Measurements from ENCODE around the gene ARF5.

Gene ARF5

DNA sequence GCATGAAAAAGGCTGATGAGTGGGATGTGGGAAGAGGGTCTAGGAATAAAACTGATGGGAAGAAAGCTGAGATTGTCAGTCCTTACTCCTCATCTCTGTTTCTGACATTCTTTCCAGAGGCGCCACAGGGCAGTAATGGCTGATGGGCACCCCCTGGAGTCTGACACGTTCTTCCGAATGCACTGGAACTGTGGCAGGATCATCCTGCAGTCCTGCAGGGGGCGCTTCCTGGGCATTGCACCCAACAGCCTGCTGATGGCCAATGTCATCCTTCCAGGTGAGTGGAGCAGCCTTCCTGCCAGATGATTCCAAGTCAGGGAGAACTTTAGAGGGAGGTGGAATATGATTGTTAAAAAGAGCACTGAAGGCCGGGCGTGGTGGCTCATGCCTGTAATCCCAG is 10.1 kb downstream of the ARF5 start:
- H3K27ac Mint-ChIP-seq: no peak overlapping the region
- no peak overlapping the region for H3K4me3 Mint-ChIP-seq
- peaks cover 8% of the 10 kb centered on the region for H3K27me3 Mint-ChIP-seq
- no peaks in the 10 kb centered on the region for H3K9me3 Mint-ChIP-seq
- intact Hi-C loops (cut with micrococcal nuclease): no loop called here
- H3K4me1 Mint-ChIP-seq (ENCODE audit: low read depth): peaks cover 41% of the 10 kb centered on the region
- no peaks in the 10 kb centered on the region for H3K36me3 Mint-ChIP-seq (ENCODE audit: low read depth)

DNA sequence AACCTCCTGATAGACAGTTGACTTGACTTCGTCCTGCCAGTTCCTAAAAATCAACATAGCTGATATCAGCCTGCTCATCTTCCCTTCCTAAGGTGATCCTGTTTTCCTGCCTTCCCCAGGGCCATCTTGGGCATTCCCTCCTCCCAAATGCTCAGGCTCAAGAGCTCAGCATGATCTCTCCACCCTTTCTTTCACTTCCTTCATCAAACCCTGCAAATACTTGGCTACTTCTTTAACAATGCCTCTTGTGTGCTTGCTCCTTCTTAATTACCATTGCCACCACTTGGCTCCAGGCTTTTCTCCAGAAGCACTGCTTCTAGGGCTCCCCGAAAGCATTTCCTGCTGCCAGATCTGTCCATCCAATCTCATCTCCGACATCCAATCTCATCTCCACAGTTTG is 12.7 kb downstream of the ARF5 start:
- intact Hi-C loops (cut with micrococcal nuclease): no loop called here
- Mint-ChIP-seq H3K9me3 (no peaks in the 10 kb centered on the region), H3K4me1 (ENCODE audit: low read depth) (peaks cover 18% of the 10 kb centered on the region), H3K4me3 (no peak overlapping the region), H3K36me3 (ENCODE audit: low read depth) (no peaks in the 10 kb centered on the region), H3K27ac (no peak overlapping the region), H3K27me3 (peaks cover 3% of the 10 kb centered on the region)

DNA sequence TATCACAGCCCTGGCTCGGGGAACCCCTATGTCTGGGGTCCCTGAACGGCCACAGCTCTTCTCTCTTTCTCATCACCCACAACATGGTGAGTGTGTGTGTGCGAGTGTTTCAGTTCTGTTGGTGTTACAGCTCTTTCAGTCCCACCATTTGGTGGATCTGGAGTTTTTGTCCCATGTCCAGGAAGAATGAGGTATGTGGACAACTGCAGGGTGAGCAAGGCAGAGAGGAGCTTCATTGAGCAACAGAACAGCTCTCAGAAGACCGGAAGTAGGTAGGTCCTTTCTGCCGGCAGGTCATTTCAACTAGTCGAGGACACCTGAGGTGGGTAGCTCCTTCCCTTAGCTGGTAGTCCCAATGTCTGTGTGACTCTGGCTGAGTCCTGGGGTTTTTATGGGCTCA is 20.2 kb downstream of the ARF5 start:
- intact Hi-C loops (cut with micrococcal nuclease): no loop called here
- peaks cover 8% of the 10 kb centered on the region for H3K9me3 Mint-ChIP-seq
- no peaks in the 10 kb centered on the region for H3K36me3 Mint-ChIP-seq (ENCODE audit: low read depth)
- peaks cover 6% of the 10 kb centered on the region for H3K27me3 Mint-ChIP-seq
- no peak overlapping the region for H3K27ac Mint-ChIP-seq
- H3K4me1 Mint-ChIP-seq (ENCODE audit: low read depth): no peaks in the 10 kb centered on the region
- no peak overlapping the region for H3K4me3 Mint-ChIP-seq

DNA sequence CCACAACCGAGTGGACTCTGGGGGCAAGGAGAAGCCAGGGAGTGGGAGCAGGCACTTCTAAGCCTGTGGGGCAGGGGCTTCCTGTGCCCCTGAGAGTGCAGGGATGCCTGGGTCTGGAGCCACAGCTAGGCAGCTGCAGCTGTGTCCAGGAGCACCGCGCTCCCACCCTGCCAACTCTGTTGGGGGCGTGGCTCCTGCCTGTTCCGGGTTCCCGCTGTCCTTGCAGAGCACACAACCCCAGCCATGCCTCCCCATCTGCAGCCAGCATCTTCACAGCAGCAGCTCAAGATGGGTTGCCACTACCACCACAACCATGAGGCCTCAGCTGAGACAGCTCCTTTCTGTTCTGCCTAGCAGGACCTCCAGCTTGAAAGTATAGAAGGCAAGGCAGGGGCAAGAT is 21.1 kb downstream of the ARF5 start:
- peaks cover 8% of the 10 kb centered on the region for H3K9me3 Mint-ChIP-seq
- H3K4me3 Mint-ChIP-seq: no peak overlapping the region
- H3K36me3 Mint-ChIP-seq (ENCODE audit: low read depth): no peaks in the 10 kb centered on the region
- no peak overlapping the region for H3K27ac Mint-ChIP-seq
- no peaks in the 10 kb centered on the region for H3K4me1 Mint-ChIP-seq (ENCODE audit: low read depth)
- peaks cover 11% of the 10 kb centered on the region for H3K27me3 Mint-ChIP-seq
- intact Hi-C loops (cut with micrococcal nuclease): no loop called here

DNA sequence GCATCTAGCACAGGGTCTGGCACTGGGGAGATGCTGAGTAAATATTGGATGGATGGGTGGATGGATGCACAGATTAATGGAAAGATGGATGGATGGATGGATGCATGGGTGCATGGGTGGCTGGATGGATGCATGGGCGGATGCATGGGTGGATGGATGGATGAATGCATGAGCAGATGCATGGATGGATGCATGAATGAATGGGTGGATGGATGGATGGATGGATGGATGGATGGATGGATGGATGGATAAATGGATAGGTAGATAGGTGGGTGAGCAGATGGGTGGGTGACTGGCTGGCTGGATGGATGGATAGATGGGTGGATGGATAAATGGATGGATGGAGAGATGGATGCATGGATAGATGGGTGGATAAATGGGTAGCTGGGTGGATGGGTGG is 24.1 kb downstream of the ARF5 start:
- intact Hi-C loops (cut with micrococcal nuclease): no loop called here
- Mint-ChIP-seq H3K27ac (no peak overlapping the region), H3K36me3 (ENCODE audit: low read depth) (no peaks in the 10 kb centered on the region), H3K4me3 (no peak overlapping the region), H3K4me1 (ENCODE audit: low read depth) (no peaks in the 10 kb centered on the region), H3K9me3 (peaks cover 8% of the 10 kb centered on the region), H3K27me3 (peaks cover 25% of the 10 kb centered on the region)

DNA sequence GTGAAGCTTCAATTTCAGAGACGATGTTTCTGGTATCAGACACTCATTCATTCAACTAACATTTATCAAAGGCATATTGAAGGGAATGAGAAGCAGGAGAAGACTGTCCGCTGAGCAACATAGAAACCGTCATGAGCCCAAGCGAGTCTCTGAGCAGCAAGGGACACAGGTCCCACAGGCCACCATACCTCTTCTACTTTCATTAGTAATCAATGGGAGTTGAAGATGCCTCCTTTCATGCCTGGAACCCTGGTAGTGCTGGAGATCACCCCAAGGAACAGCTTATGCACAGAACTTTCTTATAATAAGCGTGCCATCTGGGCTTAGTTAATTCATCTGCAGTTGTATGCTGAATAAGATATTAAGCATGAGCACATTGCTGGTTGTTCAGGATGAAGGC is 28.5 kb downstream of the ARF5 start:
- Mint-ChIP-seq H3K9me3 (no peaks in the 10 kb centered on the region), H3K36me3 (ENCODE audit: low read depth) (no peaks in the 10 kb centered on the region), H3K27ac (no peak overlapping the region), H3K27me3 (peaks cover 67% of the 10 kb centered on the region), H3K4me3 (no peak overlapping the region), H3K4me1 (ENCODE audit: low read depth) (peaks cover 13% of the 10 kb centered on the region)
- intact Hi-C loops (cut with micrococcal nuclease): no loop called here

DNA sequence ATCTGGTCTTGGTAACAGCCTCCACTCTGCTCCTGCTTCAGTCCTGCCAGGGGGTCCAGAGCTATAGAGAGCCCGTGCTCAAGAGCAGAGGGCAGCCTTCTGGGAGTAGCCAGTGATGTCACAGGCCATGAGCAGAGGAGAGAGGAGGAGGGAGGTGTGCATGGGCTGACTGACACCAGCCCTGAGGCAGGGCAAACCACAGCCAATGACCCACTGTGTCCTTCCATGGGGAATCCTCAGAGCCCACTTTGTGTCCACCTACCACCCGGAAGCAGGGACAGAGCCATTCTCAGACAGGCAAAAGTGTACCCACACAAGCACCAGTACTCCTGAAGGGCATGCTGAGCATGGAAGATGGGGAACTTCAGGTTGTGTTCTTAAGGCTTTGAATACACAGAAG is 29.8 kb downstream of the ARF5 start, which contains the start of gene PAX4:
PAX4 (minus strand) TSS at position 101 of the 400 bp plus-strand sequence. CDS start 2,214 bp downstream, outside the sequence.
- peaks cover 71% of the 10 kb centered on the region for H3K27me3 Mint-ChIP-seq
- no peak within 1 kb of the TSS for H3K4me3 Mint-ChIP-seq
- intact Hi-C loops (cut with micrococcal nuclease): no loop called here
- peaks cover 13% of the 10 kb centered on the region for H3K4me1 Mint-ChIP-seq (ENCODE audit: low read depth)
- no peaks in the 10 kb centered on the region for H3K36me3 Mint-ChIP-seq (ENCODE audit: low read depth)
- H3K9me3 Mint-ChIP-seq: no peaks in the 10 kb centered on the region
- no peak within 1 kb of the TSS for H3K27ac Mint-ChIP-seq

DNA sequence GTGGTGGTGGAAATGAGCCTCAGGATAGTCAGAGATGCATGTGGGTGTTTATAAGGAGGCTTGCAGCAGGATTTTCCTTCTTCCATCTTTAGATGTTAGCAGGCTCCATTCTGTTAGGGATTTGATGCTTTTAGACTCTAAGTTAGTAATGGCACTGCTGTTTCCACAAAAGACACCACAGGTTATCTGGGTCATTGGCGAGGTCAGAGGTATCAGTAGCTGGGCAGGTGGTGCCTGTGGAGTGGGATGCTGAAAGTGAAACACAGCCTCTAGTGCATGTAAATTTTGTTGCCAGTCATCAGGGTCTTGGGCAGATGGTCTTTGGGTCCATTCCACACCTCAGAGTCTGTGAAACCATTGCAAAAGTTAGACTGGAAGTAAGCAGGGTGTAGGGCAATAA is 30.6 kb downstream of the ARF5 start:
- intact Hi-C loops (cut with micrococcal nuclease): no loop called here
- Mint-ChIP-seq H3K9me3 (no peaks in the 10 kb centered on the region), H3K4me1 (ENCODE audit: low read depth) (peaks cover 13% of the 10 kb centered on the region), H3K4me3 (no peak overlapping the region), H3K36me3 (ENCODE audit: low read depth) (no peaks in the 10 kb centered on the region), H3K27ac (no peak overlapping the region), H3K27me3 (peaks cover 67% of the 10 kb centered on the region)

DNA sequence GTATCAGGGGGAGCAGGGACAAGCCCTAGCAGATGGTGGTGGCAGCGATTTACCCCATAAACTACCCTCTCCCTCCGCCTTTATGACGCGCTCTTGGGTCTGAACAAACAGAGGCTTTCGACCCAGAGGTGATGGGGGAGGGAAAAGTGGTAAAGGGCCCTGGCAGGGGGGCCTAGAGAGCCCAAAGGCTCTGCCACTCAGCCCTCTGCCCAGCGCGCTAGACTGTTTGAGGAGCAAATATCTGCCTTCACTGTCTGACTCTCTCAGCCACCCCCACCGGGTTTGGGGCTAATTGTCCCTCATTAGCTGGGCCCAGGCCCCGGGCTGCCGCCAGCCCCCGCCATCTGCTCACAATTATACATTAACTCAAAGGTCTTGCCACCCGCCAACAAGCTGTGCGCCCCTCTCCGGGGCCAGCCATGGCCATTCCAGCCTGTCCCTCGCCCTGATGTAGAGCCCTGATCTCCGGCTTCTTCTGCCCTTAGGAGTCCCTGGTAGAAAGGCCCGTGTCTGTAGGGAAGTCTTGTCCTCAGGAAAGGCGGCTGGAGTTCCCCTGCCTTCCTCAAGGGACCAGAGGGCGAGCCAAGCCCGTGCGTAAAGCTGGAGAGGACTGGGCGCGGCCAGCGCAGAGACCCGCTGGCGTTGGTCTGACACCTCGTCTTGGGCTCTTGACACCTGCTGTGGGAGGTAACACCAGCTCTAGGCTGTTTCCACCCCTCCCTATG is 31.6 kb downstream of the ARF5 start:
- Mint-ChIP-seq H3K27ac (no peak overlapping the region), H3K36me3 (ENCODE audit: low read depth) (no peaks in the 10 kb centered on the region), H3K4me1 (ENCODE audit: low read depth) (peaks cover 13% of the 10 kb centered on the region), H3K9me3 (no peaks in the 10 kb centered on the region), H3K4me3 (no peak overlapping the region), H3K27me3 (peaks cover 65% of the 10 kb centered on the region)
- intact Hi-C loops (cut with micrococcal nuclease): no loop called here

DNA sequence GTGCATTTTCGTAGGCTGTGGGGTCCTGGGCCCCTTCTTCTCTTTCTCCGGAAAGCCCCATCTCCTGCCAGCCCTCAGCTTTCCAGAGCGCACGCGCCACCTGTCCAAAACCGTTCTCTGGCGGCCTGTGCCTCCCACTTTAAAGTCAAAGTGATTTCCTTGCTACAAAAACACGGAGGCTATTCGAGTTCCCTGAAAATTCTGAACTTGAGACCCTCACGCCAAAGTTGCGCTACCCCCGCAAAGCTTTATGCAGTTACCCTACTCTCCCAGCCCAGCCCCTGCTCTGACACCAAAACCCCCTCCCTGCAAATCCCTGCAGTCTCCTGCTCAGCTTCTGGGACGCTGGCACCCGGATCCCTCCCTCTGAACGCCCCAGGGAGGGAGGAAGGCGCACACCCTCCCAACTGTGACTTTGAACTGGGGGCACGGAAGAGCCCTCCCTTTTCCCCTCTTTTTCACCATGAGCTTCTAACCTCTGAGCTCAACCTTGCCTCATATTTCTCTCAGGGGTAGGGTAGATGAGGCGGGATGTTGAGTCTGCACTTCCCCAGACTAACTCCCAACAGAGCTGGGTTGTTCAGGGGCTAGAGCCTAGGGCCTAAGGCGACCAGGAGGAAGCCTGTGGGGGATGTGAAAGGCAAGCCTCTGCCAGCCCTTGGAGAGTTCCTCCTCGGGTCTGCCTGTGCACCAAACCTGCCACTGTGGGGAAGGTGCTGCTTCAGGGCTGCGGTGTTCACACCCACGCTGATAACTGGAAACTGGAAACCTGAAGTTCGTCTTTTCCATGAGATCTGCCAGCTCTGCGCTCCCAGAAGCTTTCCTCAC is 32.4 kb downstream of the ARF5 start:
- Mint-ChIP-seq H3K4me3 (no peak overlapping the region), H3K4me1 (ENCODE audit: low read depth) (peaks cover 13% of the 10 kb centered on the region), H3K27me3 (peaks cover 60% of the 10 kb centered on the region), H3K27ac (no peak overlapping the region), H3K9me3 (no peaks in the 10 kb centered on the region), H3K36me3 (ENCODE audit: low read depth) (no peaks in the 10 kb centered on the region)
- intact Hi-C loops (cut with micrococcal nuclease): no loop called here

DNA sequence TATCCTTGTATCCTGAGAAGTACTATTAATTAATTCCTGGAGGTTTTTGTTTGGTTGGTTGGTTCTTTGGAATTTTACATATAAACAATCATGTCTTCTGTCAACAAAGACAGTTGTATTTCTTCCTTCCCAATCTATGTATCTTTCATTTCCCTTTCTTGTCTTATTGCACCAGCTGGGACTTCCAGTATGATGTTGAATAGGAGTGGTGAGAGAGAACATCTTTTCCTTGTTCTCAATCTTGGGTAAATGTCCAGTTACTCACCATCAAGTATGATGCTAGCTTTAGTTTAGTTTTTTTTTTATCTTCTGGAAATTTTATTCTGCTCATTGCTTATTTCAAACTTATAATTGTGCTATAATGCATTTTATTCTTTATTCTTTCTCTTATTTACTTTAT is 37.1 kb downstream of the ARF5 start:
- Mint-ChIP-seq H3K9me3 (no peaks in the 10 kb centered on the region), H3K27ac (no peak overlapping the region), H3K4me3 (no peak overlapping the region), H3K4me1 (ENCODE audit: low read depth) (peaks cover 8% of the 10 kb centered on the region), H3K36me3 (ENCODE audit: low read depth) (no peaks in the 10 kb centered on the region), H3K27me3 (peaks cover 25% of the 10 kb centered on the region)
- intact Hi-C loops (cut with micrococcal nuclease): no loop called here

DNA sequence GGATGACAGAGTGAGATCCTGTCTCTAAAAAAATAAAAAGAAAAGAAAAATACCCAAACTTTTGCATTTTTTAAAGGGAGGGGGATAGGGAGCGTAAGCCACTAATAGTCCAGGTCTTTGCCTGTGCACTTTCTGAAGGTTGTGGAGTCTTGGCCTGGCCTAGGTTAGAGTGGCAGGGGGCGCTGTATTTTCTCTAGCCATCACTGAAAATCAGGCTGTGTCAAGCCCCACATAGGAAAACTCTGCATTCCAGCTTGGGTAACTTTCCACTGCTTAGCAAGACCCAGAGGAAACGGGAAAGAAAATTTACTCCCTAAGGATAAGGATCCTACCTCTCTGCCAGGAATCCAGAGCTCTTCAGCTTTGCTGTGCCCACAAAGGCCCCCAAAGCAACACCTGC is 40.2 kb downstream of the ARF5 start:
- Mint-ChIP-seq H3K9me3 (no peaks in the 10 kb centered on the region), H3K27ac (no peak overlapping the region), H3K4me3 (no peak overlapping the region), H3K4me1 (ENCODE audit: low read depth) (no peaks in the 10 kb centered on the region), H3K36me3 (ENCODE audit: low read depth) (no peaks in the 10 kb centered on the region), H3K27me3 (peaks cover 9% of the 10 kb centered on the region)
- intact Hi-C loops (cut with micrococcal nuclease): no loop called here

DNA sequence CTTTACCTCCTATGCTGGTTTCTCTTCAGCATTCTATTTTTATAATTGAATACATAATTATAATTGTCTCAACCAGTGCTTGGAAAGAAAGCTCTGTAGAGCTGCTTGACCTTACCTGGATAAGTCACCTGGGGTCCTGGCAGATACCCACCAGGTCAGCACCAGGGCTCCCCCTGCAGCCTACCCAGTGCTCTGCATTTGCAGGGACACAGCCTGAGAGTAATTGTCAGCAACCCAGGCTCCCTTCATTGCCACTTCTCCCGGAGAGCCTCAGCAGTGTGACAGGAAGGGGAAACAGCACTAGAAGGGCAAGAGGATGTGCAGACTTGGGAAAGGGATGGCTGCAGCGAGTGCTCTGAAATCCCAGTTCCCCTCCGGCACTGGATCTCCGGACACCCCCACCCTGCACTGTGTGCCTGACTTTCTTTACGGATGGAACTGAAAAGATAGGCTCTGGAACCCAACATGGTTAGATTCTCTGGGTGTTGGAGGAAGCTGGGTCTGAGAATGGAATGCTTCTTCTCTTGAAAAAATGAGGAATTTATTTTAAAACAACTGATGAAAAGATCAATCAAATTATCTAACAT is 41.1 kb downstream of the ARF5 start:
- no peak overlapping the region for H3K4me3 Mint-ChIP-seq
- peaks cover 3% of the 10 kb centered on the region for H3K27me3 Mint-ChIP-seq
- intact Hi-C loops (cut with micrococcal nuclease): no loop called here

DNA sequence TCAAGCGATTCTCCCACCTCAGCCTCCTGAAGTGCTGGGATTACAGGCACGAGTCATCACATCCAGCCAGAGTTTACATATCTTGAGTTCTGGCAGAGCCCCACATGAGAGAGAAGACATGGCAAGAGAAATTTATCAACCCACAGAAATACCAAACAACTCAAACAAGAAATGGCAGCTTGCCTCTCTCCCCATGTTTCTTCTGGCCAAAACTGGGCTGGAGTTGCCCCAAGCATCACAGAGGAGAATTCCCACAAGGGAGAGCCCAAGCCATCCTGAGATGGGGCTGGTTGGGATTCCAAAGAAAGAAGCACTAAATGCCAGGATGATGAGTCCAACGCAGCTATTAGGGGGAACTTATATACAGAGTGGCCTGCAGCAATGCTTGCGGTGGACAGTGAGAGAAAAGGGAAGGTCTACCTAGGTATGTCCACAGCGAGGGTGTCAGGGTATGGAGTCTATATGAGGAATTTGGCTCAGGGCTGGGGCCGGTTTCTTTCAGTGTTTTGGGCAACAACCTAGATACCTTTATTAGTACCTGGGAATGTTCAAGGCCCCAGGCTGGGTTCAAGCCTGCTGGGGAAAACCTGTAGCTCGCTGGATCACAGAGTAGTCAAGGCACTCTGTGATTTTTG is 44.2 kb downstream of the ARF5 start:
- no peak overlapping the region for H3K27ac Mint-ChIP-seq
- intact Hi-C loops (cut with micrococcal nuclease): no loop called here
- H3K9me3 Mint-ChIP-seq: no peaks in the 10 kb centered on the region
- H3K27me3 Mint-ChIP-seq: peaks cover 3% of the 10 kb centered on the region
- H3K4me1 Mint-ChIP-seq (ENCODE audit: low read depth): peaks cover 11% of the 10 kb centered on the region
- H3K36me3 Mint-ChIP-seq (ENCODE audit: low read depth): no peaks in the 10 kb centered on the region
- H3K4me3 Mint-ChIP-seq: no peak overlapping the region

More for the DNA sequence above, 41.1 kb downstream of the ARF5 start:
- Mint-ChIP-seq H3K27ac (no peak overlapping the region), H3K9me3 (no peaks in the 10 kb centered on the region), H3K36me3 (ENCODE audit: low read depth) (no peaks in the 10 kb centered on the region), H3K4me1 (ENCODE audit: low read depth) (peaks cover 2% of the 10 kb centered on the region)

Data from dendritic cell treated with granulocyte-macrophage colony-stimulating factor and Interleukin-4, amounts not matched to agents 40 ng/mL and 50 ng/mL, for 4 days (primary cell).